Measurements from ENCODE around the gene GRK2.

Gene GRK2

GRCh38 chr11:67301313-67301921 is 35.1 kb downstream of the GRK2 start:
- Mint-ChIP-seq H3K27me3 (no peaks in the 10 kb centered on the region), H3K36me3 (peaks cover 38 to 44% of the 10 kb centered on the region in 2 donors), H3K9me3 (peaks cover under 1% of the 10 kb centered on the region in 2 donors), H3K27ac (no peak overlapping the region), H3K4me1 (peaks cover 2 to 20% of the 10 kb centered on the region in 2 donors), H3K4me3 (no peak overlapping the region)
- ATAC-seq (replicated peaks) (no peak), DNase-seq (no peak)

GRCh38 chr11:67301951-67302516 is 35.8 kb downstream of the GRK2 start:
- no peak overlapping the region for H3K4me3 Mint-ChIP-seq
- H3K27ac Mint-ChIP-seq: no peak overlapping the region
- no peak for ATAC-seq (replicated peaks)
- DNase-seq: no peak
- no peaks in the 10 kb centered on the region for H3K27me3 Mint-ChIP-seq
- no peaks in the 10 kb centered on the region for H3K9me3 Mint-ChIP-seq
- peaks cover 32 to 38% of the 10 kb centered on the region in 2 donors for H3K36me3 Mint-ChIP-seq
- H3K4me1 Mint-ChIP-seq: peaks cover 2 to 19% of the 10 kb centered on the region in 2 donors

- H3K4me3 Mint-ChIP-seq: peak overlapping the region in 1 of 2 donors; percentile 28
- H3K27ac Mint-ChIP-seq: no peak overlapping the region
- H3K9me3 Mint-ChIP-seq: no peaks in the 10 kb centered on the region
- H3K4me1 Mint-ChIP-seq: peaks cover 2 to 19% of the 10 kb centered on the region in 2 donors
- no peak for ATAC-seq (replicated peaks)
- H3K36me3 Mint-ChIP-seq: peaks cover 28 to 35% of the 10 kb centered on the region in 2 donors
- no peak for DNase-seq
- no peaks in the 10 kb centered on the region for H3K27me3 Mint-ChIP-seq
These were observed 36.4 kb downstream of the GRK2 start for GRCh38 chr11:67302571-67303131.

GRCh38 chr11:67303132-67303834 is 37.0 kb downstream of the GRK2 start, which contains the start of gene SSH3:
SSH3 (plus strand) TSS chr11:67303530; CDS start chr11:67303626, 96 bp downstream.
- Mint-ChIP-seq H3K36me3 (peaks cover 23 to 29% of the 10 kb centered on the region in 2 donors), H3K4me3 (peak within 1 kb of the TSS in 1 of 2 donors; percentile 28), H3K4me1 (peaks cover under 1 to 13% of the 10 kb centered on the region in 2 donors), H3K27me3 (no peaks in the 10 kb centered on the region), H3K27ac (no peak within 1 kb of the TSS), H3K9me3 (no peaks in the 10 kb centered on the region)
- DNase-seq (no peak), ATAC-seq (replicated peaks) (peak; percentile 46 to 62)

DNA sequence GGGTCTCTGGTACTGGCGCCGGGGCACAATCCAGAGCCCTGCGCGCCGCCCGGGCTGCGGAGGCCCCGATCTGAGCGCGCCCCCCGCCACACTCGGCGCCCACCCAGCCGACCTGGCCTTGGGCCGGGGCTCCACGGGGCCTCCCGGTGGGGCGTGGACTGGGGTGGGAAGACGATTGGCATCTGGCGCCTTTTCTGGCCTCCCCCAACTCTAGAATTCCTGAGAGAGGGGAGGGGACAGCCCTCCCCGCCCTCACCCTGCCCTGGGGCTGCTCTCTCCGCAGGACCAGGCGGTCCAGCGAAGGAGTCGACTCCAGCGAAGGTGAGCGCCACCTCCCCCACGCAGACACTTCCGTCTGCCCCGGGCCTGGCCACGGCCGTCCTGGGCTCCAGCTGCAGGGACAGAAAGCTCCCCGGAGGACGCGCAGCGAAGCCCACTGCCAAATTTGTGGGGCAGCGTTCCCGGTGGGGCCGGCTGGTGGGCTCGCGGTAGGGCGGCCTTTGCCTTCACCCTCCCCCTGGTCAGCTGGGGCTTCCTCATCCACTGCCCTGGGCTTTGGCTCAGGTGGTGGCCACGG is 37.6 kb downstream of the GRK2 start:
- H3K27ac Mint-ChIP-seq: no peak overlapping the region
- H3K4me1 Mint-ChIP-seq: peaks cover 0 to 7% of the 10 kb centered on the region in 2 donors
- no peaks in the 10 kb centered on the region for H3K27me3 Mint-ChIP-seq
- no peak overlapping the region for H3K4me3 Mint-ChIP-seq
- no peak for ATAC-seq (replicated peaks)
- no peaks in the 10 kb centered on the region for H3K9me3 Mint-ChIP-seq
- DNase-seq: no peak
- peaks cover 17 to 22% of the 10 kb centered on the region in 2 donors for H3K36me3 Mint-ChIP-seq

- Mint-ChIP-seq H3K27me3 (no peaks in the 10 kb centered on the region), H3K4me1 (peaks cover 0 to 11% of the 10 kb centered on the region in 2 donors), H3K27ac (no peak overlapping the region), H3K4me3 (no peak overlapping the region), H3K36me3 (peaks cover 12 to 18% of the 10 kb centered on the region in 2 donors), H3K9me3 (no peaks in the 10 kb centered on the region)
- no peak for ATAC-seq (replicated peaks)
- no peak for DNase-seq
These were observed 38.3 kb downstream of the GRK2 start for GRCh38 chr11:67304511-67305113.

- DNase-seq (no peak), ATAC-seq (replicated peaks) (no peak)
- no peaks in the 10 kb centered on the region for H3K9me3 Mint-ChIP-seq
- no peak overlapping the region for H3K4me3 Mint-ChIP-seq
- H3K36me3 Mint-ChIP-seq: peaks cover 7 to 8% of the 10 kb centered on the region in 2 donors
- no peaks in the 10 kb centered on the region for H3K27me3 Mint-ChIP-seq
- H3K27ac Mint-ChIP-seq: peak overlapping the region; percentile 9
- peaks cover 3 to 12% of the 10 kb centered on the region in 2 donors for H3K4me1 Mint-ChIP-seq
These were observed 40.7 kb downstream of the GRK2 start for GRCh38 chr11:67306769-67307544.

GRCh38 chr11:67307545-67308001 is 41.3 kb downstream of the GRK2 start:
- Mint-ChIP-seq H3K27ac (peak overlapping the region; percentile 9), H3K4me3 (no peak overlapping the region)

GRCh38 chr11:67308031-67308866 is 42.0 kb downstream of the GRK2 start:
- Mint-ChIP-seq H3K27me3 (no peaks in the 10 kb centered on the region), H3K4me1 (peaks cover 12 to 16% of the 10 kb centered on the region in 2 donors), H3K27ac (no peak overlapping the region), H3K9me3 (no peaks in the 10 kb centered on the region), H3K36me3 (peaks cover 0 to 3% of the 10 kb centered on the region in 2 donors), H3K4me3 (no peak overlapping the region)
- ATAC-seq (replicated peaks) (no peak), DNase-seq (no peak)

More at GRCh38 chr11:67307545-67308001, 41.3 kb downstream of the GRK2 start:
- H3K9me3 Mint-ChIP-seq: no peaks in the 10 kb centered on the region
- ATAC-seq (replicated peaks): no peak
- peaks cover 1 to 7% of the 10 kb centered on the region in 2 donors for H3K36me3 Mint-ChIP-seq
- H3K4me1 Mint-ChIP-seq: peaks cover 7 to 13% of the 10 kb centered on the region in 2 donors
- no peak for DNase-seq
- no peaks in the 10 kb centered on the region for H3K27me3 Mint-ChIP-seq

GRCh38 chr11:67309166-67309565 is 42.9 kb downstream of the GRK2 start:
- Mint-ChIP-seq H3K27ac (no peak overlapping the region), H3K4me1 (peaks cover 16 to 20% of the 10 kb centered on the region in 2 donors), H3K9me3 (no peaks in the 10 kb centered on the region), H3K36me3 (peaks cover 0 to 3% of the 10 kb centered on the region in 2 donors), H3K4me3 (no peak overlapping the region), H3K27me3 (no peaks in the 10 kb centered on the region)
- DNase-seq (no peak), ATAC-seq (replicated peaks) (no peak)

- H3K4me1 Mint-ChIP-seq: peaks cover 18 to 20% of the 10 kb centered on the region in 2 donors
- ATAC-seq (replicated peaks): no peak
- no peak overlapping the region for H3K27ac Mint-ChIP-seq
- H3K36me3 Mint-ChIP-seq: peaks cover 0 to 3% of the 10 kb centered on the region in 2 donors
- no peaks in the 10 kb centered on the region for H3K27me3 Mint-ChIP-seq
- no peak for DNase-seq
- no peak overlapping the region for H3K4me3 Mint-ChIP-seq
- no peaks in the 10 kb centered on the region for H3K9me3 Mint-ChIP-seq
These were observed 43.4 kb downstream of the GRK2 start for GRCh38 chr11:67309661-67310061.

GRCh38 chr11:67310246-67311050 is 44.2 kb downstream of the GRK2 start:
- ATAC-seq (replicated peaks) (no peak), DNase-seq (no peak)
- peaks cover 0 to 3% of the 10 kb centered on the region in 2 donors for H3K36me3 Mint-ChIP-seq
- H3K27ac Mint-ChIP-seq: no peak overlapping the region
- no peak overlapping the region for H3K4me3 Mint-ChIP-seq
- H3K9me3 Mint-ChIP-seq: no peaks in the 10 kb centered on the region
- peaks cover 19 to 20% of the 10 kb centered on the region in 2 donors for H3K4me1 Mint-ChIP-seq
- H3K27me3 Mint-ChIP-seq: no peaks in the 10 kb centered on the region
